K562 (cell line): Measurements from ENCODE around the gene PDE2A. TPM values are rescaled to one million over a fixed set of nuclear protein-coding genes. Genes with fewer than 3 reads are reported as not detected.

Source experiments
- ATAC-seq: fragments of 200-7000 bp; cut with Tn5 transposase; 3 replicates; pipeline ENCODE4 v1.9.1; 2020; ENCODE audit warnings: moderate library complexity
- BruUV-seq: library from RNA; stranded (reverse); fragments of 400-500 nt; replicated peaks from 2 replicates; lab custom pipeline; 2021; lab: Mats Ljungman, UMichigan
- CTCF ChIA-PET: fragments of 300-600 bp; formaldehyde crosslinking; extraction: SDS; loops from one replicate; lab custom pipeline; 2021; ENCODE audit warnings: low intra/inter-chr PET ratio; lab: Yijun Ruan, JAX
- POLR2A ChIA-PET: fragments of 300-600, 350-650 bp; sonication (Branson Sonifier 250); formaldehyde crosslinking; extraction: SDS; loops from one replicate; lab custom pipeline; 2021; ENCODE audit warnings: antibody characterized with exemption, inconsistent platforms; lab: Yijun Ruan, JAX
- DNase-seq, 4 experiments: peaks; one replicate each; pipeline versions ENCODE4 v3.0.0 to v3.0.0-alpha.2; 2011 to 2018; ENCODE audit warnings: low spot score in 3 of 4, mixed read lengths in 3 of 4; ENCODE audit errors: extremely low read depth in 1 of 4
- FAIRE-seq: peaks from 2 replicates; lab custom pipeline; 2011; peaks lifted over from hg19 to GRCh38; lab: Jason Lieb, UNC
- H2AFZ ChIP-seq: 2 replicates; pipeline ENCODE4 v1.6.0; 2011; ENCODE audit warnings: low read depth, low read length, control low read depth, inconsistent platforms
- H3K27ac ChIP-seq: fragments of 200-600 bp; 3 replicates; pipeline ENCODE4 v1.8.0; 2011; ENCODE audit warnings: low read depth, mild to moderate bottlenecking, control low read depth, inconsistent platforms, low read length, moderate library complexity, mixed read lengths; ENCODE audit errors: extremely low read depth
- H3K27me3 ChIP-seq, 2 experiments: fragments of 300-600 bp in 1 of 2; 2 replicates in 1 of 2; 3 replicates in 1 of 2; pipeline versions ENCODE4 v1.6.0 to v1.8.0; 2011; ENCODE audit warnings: inconsistent platforms in 2 of 2, low read length in 2 of 2, mild to moderate bottlenecking in 1 of 2, mixed read lengths in 1 of 2, moderate library complexity in 1 of 2; ENCODE audit not compliant: control insufficient read depth in 2 of 2, insufficient read depth in 2 of 2
- H3K36me3 ChIP-seq: fragments of 300-600 bp; 3 replicates; pipeline ENCODE4 v1.8.0; 2011; ENCODE audit warnings: mild to moderate bottlenecking, low read length, inconsistent platforms; ENCODE audit not compliant: control insufficient read depth, insufficient read depth
- H3K4me1 ChIP-seq, 2 experiments: fragments of 200-600 bp in 1 of 2; replicated peaks in 1 of 2; 2 replicates in 1 of 2; 3 replicates in 1 of 2; pipeline versions ENCODE4 v1.5.1 to v1.8.0; 2011; ENCODE audit warnings: inconsistent platforms in 2 of 2, low read length in 2 of 2, mild to moderate bottlenecking in 1 of 2, mixed read lengths in 1 of 2, moderate library complexity in 1 of 2; ENCODE audit not compliant: control insufficient read depth in 2 of 2, insufficient read depth in 2 of 2
- H3K4me2 ChIP-seq: 2 replicates; pipeline ENCODE4 v1.6.1; 2011; ENCODE audit warnings: low read length, control low read depth, inconsistent platforms, mixed read lengths; ENCODE audit not compliant: insufficient read depth
- H3K4me3 ChIP-seq: fragments of 200-600 bp; sonication (generic), shearing (Covaris generic); 2 replicates; pipeline ENCODE4 v1.5.1; 2016; ENCODE audit warnings: control low read depth, inconsistent platforms
- H3K79me2 ChIP-seq: fragments of 200-600 bp; 3 replicates; pipeline ENCODE4 v1.8.0; 2011; ENCODE audit warnings: low read length, inconsistent platforms; ENCODE audit not compliant: control insufficient read depth, insufficient read depth
- H3K9ac ChIP-seq, 2 experiments: 2 replicates each; pipeline versions ENCODE4 v1.6.0 to v1.6.1; 2011; ENCODE audit warnings: low read depth in 2 of 2, low read length in 2 of 2, control low read depth in 1 of 2, inconsistent platforms in 1 of 2, mild to moderate bottlenecking in 1 of 2, mixed read lengths in 1 of 2; ENCODE audit not compliant: insufficient read depth in 1 of 2
- H3K9me1 ChIP-seq: one replicate; pipeline ENCODE4 v1.6.0; 2011; ENCODE audit warnings: inconsistent platforms, mild to moderate bottlenecking, low read length, moderate library complexity; ENCODE audit not compliant: control insufficient read depth, insufficient read depth
- H3K9me3 ChIP-seq: replicated peaks from 2 replicates; pipeline ENCODE4 v1.5.1; 2011; ENCODE audit warnings: low read depth, low read length, inconsistent platforms; ENCODE audit not compliant: control insufficient read depth, insufficient read depth
- H4K20me1 ChIP-seq: replicated peaks from 2 replicates; pipeline ENCODE4 v1.6.1; 2011; ENCODE audit warnings: low read length, inconsistent platforms, mixed read lengths; ENCODE audit not compliant: control insufficient read depth, insufficient read depth
- ETS1 ChIP-seq: conservative IDR thresholded peaks from 2 replicates; pipeline ENCODE4 v1.6.1; 2011; ENCODE audit warnings: low read depth, mild to moderate bottlenecking, low read length; ENCODE audit not compliant: control insufficient read depth
- MIER1 ChIP-seq: fragments of 450-650 bp; IDR thresholded peaks from 2 replicates; pipeline ENCODE4 v1.6.1; 2016; ENCODE audit warnings: antibody characterized with exemption, mild to moderate bottlenecking, low read depth
- NFATC3 ChIP-seq: fragments of 450-650 bp; IDR thresholded peaks from 2 replicates; pipeline ENCODE4 v1.6.1; 2017; ENCODE audit warnings: mild to moderate bottlenecking
- TCFL5 ChIP-seq: fragments of 250-450 bp; sonication (Bioruptor Pico); conservative IDR thresholded peaks from 2 replicates; pipeline ENCODE4 v1.6.1; 2021; ENCODE audit warnings: mild to moderate bottlenecking, moderate library complexity, matching md5 sums
- TRIM28 ChIP-seq: fragments of 450-650 bp; IDR thresholded peaks from 2 replicates; pipeline ENCODE4 v1.6.1; 2017
- ZNF583 ChIP-seq: fragments of 250-450 bp; sonication (Bioruptor Pico); IDR thresholded peaks from 2 replicates; pipeline ENCODE4 v1.4.0; 2020
- ZNF707 ChIP-seq: fragments of 250-450 bp; sonication (Bioruptor Pico); conservative IDR thresholded peaks from 2 replicates; pipeline ENCODE4 v1.8.0; 2022; ENCODE audit warnings: inconsistent platforms, mild to moderate bottlenecking, moderate library complexity
- WGBS: fragments of 100-300 bp; shearing (Covaris generic); methylation state at CpG from one replicate; pipeline ENCODE4 v1.1.6; 2016; ENCODE audit warnings: low coverage, mixed read lengths; ENCODE audit not compliant: insufficient coverage; ENCODE audit errors: missing lambda C conversion rate; 5-methylcytosine and 5-hydroxymethylcytosine counted together
- in situ Hi-C: fragments of 300-500 bp; cut with MboI; formaldehyde crosslinking; loops from 4 replicates; pipeline ENCODE4 v1.15.0; 2018; ENCODE audit warnings: inconsistent platforms, mixed read lengths
- intact Hi-C: fragments of 100-400 bp; cut with micrococcal nuclease; formaldehyde crosslinking; loops from 2 replicates; pipeline ENCODE4 v1.14.2; 2022
- polyA plus RNA-seq, 8 experiments: library from polyadenylated mRNA; depleted of rRNA in 4 of 8; stranded (reverse) in 5 of 8; unstranded in 3 of 8; fragments of >200 nt; fragmentation: Nextera tagmentation in 2 of 8; fragmentation: Illumina TruSeq in 1 of 8; extraction: Ambion mirVana in 2 of 8; extraction: Trizol in 1 of 8; gene quantifications; 2 replicates each; pipeline versions ENCODE4 v1.2.1 to v1.2.3, GENCODE V29; 2011 to 2014; ENCODE audit warnings: inconsistent platforms in 1 of 8, missing spikeins in 1 of 8
- total RNA-seq, 7 experiments: library from RNA; depleted of rRNA in 6 of 7; stranded (reverse); fragments of >200 nt in 6 of 7; fragmentation: Illumina TruSeq in 2 of 7; extraction: Trizol in 2 of 7; gene quantifications; 2 replicates each; pipeline versions ENCODE4 v1.2.1 to v1.2.3, GENCODE V29; 2011 to 2021; ENCODE audit warnings: low replicate concordance in 1 of 7
- TF ChIP-seq, protein P1 (sequence below), 2 experiments: fragments of 450-650 bp in 1 of 2; sonication (generic) in 1 of 2; formaldehyde crosslinking in 1 of 2; IDR thresholded peaks in 1 of 2; conservative IDR thresholded peaks in 1 of 2; 2 replicates each; pipeline versions ENCODE4 v1.6.1 to v1.8.1; 2016 to 2023; ENCODE audit warnings: mild to moderate bottlenecking in 2 of 2, moderate library complexity in 2 of 2, inconsistent platforms in 1 of 2, missing genetic modification reagents in 1 of 2
- TF ChIP-seq, protein P2 (sequence below): fragments of 450-650 bp; formaldehyde crosslinking; IDR thresholded peaks from 2 replicates; pipeline ENCODE4 v1.4.0; 2020; ENCODE audit warnings: mild to moderate bottlenecking, mixed read lengths

PDE2A gene
- total and polyA plus RNA-seq, 9 of the 15 experiments (the other 6 are each of a cell fraction or from before 2014, with no cell fraction given): 0.07 to 15.2 (median 1.6) TPM; not detected in 1

- intact Hi-C loops: no loop called here
- Histone ChIP-seq H3K9me1 (no peaks in the 10 kb centered on the region), H3K4me2 (no peak overlapping the region)
- WGBS: 7% methylated on average over 4 of the region's 6 CpGs
- ATAC-seq: no peak
- CTCF ChIA-PET: no interaction called here
- peak; percentile 78 for TF ChIP-seq MIER1
- TF ChIP-seq, protein P1, sequence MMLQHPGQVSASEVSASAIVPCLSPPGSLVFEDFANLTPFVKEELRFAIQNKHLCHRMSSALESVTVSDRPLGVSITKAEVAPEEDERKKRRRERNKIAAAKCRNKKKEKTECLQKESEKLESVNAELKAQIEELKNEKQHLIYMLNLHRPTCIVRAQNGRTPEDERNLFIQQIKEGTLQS (IDR thresholded peaks at IDR 0.05): no peak
- TF ChIP-seq, protein P1 (CRISPR knock-in tag; conservative IDR thresholded peaks at IDR 0.05): no peak
- TF ChIP-seq, all 486 proteins: peak for 1
- in situ Hi-C loops: no loop called here
- Histone ChIP-seq H3K79me2 (no peaks in the 10 kb centered on the region), H3K4me3 (no peak overlapping the region), H3K27me3 (peaks cover 0 to 41% of the 10 kb centered on the region in 2 experiments; a peak in 3 of 5 replicates), H4K20me1 (peaks cover 11% of the 10 kb centered on the region; the same call in 1 of the 2 replicates), H3K9me3 (no peaks in the 10 kb centered on the region), H3K4me1 (no peaks in the 10 kb centered on the region; a peak in 1 of 5 replicates), H3K27ac (no peak overlapping the region), H3K9ac (no peak overlapping the region), H2AFZ (no peak overlapping the region), H3K36me3 (no peaks in the 10 kb centered on the region)
- FAIRE-seq (no peak), DNase-seq (no peak)
- POLR2A ChIA-PET: no interaction called here
- no TSS peak for BruUV-seq
These were observed 97.6 kb downstream of the PDE2A start for GRCh38 chr11:72576661-72577060.

DNA sequence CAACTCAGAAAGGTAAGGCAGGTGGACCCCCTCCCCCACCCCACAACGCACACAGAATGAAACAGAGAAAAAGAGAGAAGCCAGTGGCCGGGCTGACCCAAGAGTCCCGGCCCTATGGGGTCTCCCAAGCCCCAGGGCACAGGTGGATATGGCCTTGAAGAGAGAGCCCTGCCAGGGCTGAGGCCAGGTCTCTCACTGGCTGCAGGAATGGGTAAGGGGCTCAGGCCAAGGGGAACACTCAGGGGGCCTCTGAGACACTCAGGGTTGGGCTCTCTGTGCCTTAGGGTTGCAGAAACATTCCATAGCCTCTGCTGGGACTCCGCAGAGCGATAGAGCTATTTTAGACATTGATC lies 98.0 kb downstream of the PDE2A start:
- no peaks in the 10 kb centered on the region; a peak in 1 of 5 replicates for H3K4me1 ChIP-seq

More for the DNA sequence above, 98.0 kb downstream of the PDE2A start:
- ATAC-seq (no peak), DNase-seq (no peak), FAIRE-seq (no peak)
- no peak overlapping the region for H3K27ac ChIP-seq
- H3K9me1 ChIP-seq: no peaks in the 10 kb centered on the region
- H3K36me3 ChIP-seq: no peaks in the 10 kb centered on the region
- intact Hi-C loops: no loop called here
- no peak overlapping the region for H3K4me2 ChIP-seq
- POLR2A ChIA-PET: no interaction called here
- peaks cover 0 to 41% of the 10 kb centered on the region in 2 experiments; a peak in 3 of 5 replicates for H3K27me3 ChIP-seq
- WGBS: 2% methylated on average over 3 of the region's 5 CpGs
- no peak overlapping the region for H3K4me3 ChIP-seq
- no TSS peak for BruUV-seq
- TF ChIP-seq, protein P2, sequence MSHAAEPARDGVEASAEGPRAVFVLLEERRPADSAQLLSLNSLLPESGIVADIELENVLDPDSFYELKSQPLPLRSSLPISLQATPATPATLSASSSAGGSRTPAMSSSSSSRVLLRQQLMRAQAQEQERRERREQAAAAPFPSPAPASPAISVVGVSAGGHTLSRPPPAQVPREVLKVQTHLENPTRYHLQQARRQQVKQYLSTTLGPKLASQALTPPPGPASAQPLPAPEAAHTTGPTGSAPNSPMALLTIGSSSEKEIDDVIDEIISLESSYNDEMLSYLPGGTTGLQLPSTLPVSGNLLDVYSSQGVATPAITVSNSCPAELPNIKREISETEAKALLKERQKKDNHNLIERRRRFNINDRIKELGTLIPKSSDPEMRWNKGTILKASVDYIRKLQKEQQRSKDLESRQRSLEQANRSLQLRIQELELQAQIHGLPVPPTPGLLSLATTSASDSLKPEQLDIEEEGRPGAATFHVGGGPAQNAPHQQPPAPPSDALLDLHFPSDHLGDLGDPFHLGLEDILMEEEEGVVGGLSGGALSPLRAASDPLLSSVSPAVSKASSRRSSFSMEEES (CRISPR knock-in tag): no peak
- TF ChIP-seq ZNF583 (CRISPR knock-in tag) (no peak), NFATC3 (no peak), TCFL5 (no peak), ZNF707 (CRISPR knock-in tag) (no peak), ETS1 (no peak), TRIM28 (no peak)
- no peaks in the 10 kb centered on the region for H3K9me3 ChIP-seq
- no peak overlapping the region for H2AFZ ChIP-seq
- H4K20me1 ChIP-seq: peaks cover 11% of the 10 kb centered on the region; the same call in 1 of the 2 replicates
- no peak overlapping the region for H3K9ac ChIP-seq
- H3K79me2 ChIP-seq: no peaks in the 10 kb centered on the region
- in situ Hi-C loops: no loop called here
- CTCF ChIA-PET: no interaction called here
